GM04503 (cell line): Measurements from ENCODE around the gene EPGN.

ENCODE experiments used
- DNase-seq: peaks from one replicate; pipeline ENCODE4 v3.0.0-alpha.2; 2012; ENCODE audit warnings: low read depth

EPGN gene, protein sequence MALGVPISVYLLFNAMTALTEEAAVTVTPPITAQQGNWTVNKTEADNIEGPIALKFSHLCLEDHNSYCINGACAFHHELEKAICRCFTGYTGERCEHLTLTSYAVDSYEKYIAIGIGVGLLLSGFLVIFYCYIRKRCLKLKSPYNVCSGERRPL

GRCh38 chr4:74308215-74308614 is at the start of gene EPGN:
Gene EPGN (plus strand): TSS chr4:74308470. CDS start chr4:74308534, 64 bp downstream.
- DNase-seq, result no peak

DNA sequence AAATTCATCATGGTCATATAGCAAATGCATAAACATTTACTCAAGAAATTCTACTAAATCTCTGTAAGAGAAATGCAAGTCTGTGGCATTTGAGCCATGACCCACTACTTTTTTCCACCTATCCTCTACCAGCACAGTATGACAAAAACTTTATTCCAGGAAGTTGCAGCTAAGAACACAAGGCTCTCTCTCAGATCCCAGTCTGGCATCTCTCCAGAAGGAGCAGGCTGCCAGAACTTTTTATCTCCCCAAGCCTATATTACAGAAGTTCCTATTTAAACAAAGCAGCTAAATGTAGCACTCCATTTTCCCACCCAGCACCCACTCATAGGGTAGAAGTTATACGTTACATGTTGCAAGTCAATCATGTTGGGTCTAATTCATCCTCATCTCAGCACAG is 49.3 kb upstream of the EPGN start:
- DNase-seq, result no peak

- DNase-seq, result no peak
These were observed 48.2 kb upstream of the EPGN start for GRCh38 chr4:74260036-74260435.

GRCh38 chr4:74262522-74262921 is 45.7 kb upstream of the EPGN start:
- DNase-seq, result no peak

GRCh38 chr4:74263551-74263950 is 44.7 kb upstream of the EPGN start:
- DNase-seq, result no peak

DNA sequence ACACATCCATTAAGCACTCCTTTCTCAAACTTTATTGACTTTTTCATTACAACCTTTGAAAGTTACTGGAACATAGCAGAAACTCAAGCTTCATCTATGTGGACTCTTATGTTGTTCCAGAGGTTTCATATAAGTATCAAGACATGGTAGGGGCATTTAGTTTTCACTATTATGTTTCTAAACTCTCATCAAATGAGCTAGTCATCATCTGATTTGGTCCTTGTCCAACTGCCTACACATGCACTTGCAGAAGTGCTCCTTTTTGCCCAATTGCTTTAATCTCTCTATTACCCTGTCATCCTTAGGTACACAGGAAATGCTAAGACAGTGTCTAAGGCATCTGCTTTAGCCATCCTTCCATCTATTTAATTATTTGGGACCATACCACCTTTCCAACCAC is 42.2 kb upstream of the EPGN start:
- DNase-seq, result no peak

DNA sequence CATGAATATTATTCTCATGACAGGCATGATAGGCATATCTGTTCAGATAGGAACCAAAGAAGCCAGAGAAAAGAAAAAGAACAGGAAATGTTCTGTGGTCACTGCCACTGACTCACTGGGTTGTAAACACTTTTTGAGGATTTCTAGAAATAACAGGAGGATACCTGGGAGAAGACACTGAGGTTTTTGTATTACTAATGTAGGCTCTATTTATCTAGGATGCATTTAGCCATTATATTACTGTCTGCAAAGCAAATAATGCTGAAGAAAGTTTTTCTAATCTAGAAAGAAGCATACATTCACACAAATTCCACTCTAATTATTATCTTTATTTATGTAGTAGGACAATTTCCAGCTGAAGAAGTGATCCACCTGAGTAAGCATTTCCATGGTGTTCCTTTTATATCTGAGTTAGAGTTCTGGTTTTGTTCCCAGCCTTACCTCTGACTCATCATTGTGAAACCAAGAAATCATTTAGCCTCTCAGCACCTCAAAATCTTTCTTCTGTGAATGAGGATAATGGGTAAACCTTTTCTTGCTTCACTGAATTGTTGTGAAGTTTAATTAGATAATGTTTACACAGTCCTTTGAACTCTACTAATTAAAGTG is 40.2 kb upstream of the EPGN start:
- peak; percentile 53 for DNase-seq

GRCh38 chr4:74268643-74269042 is 39.6 kb upstream of the EPGN start:
- no peak for DNase-seq

DNA sequence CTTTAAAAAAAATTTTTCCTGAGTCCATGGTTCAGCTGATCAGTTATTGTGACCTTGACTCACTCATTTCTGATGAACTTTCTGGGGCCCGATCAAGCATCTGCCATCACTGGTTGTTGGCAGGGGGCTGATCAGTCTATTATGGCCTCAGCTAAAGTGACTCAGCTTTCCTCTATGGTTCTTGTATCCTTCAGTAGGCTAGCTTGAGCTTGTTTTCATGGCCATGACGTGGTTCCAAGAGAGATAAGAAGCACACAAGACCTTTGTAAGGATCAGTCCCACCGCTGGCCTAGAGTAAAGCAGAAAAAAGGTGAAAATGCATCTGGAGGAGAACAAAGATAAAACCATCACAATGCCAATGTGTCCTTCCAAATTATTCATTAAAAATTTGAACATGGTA is 29.8 kb upstream of the EPGN start:
- no peak for DNase-seq

GRCh38 chr4:74279716-74280115 is 28.6 kb upstream of the EPGN start:
- DNase-seq, result no peak

GRCh38 chr4:74282926-74283325 is 25.3 kb upstream of the EPGN start:
- DNase-seq, result no peak

- peak; percentile 31 for DNase-seq
These were observed 24.7 kb upstream of the EPGN start for GRCh38 chr4:74283614-74284013.

GRCh38 chr4:74284053-74284452 is 24.2 kb upstream of the EPGN start:
- DNase-seq, result peak; percentile 68

GRCh38 chr4:74287164-74287563 is 21.1 kb upstream of the EPGN start:
- DNase-seq, result no peak

DNA sequence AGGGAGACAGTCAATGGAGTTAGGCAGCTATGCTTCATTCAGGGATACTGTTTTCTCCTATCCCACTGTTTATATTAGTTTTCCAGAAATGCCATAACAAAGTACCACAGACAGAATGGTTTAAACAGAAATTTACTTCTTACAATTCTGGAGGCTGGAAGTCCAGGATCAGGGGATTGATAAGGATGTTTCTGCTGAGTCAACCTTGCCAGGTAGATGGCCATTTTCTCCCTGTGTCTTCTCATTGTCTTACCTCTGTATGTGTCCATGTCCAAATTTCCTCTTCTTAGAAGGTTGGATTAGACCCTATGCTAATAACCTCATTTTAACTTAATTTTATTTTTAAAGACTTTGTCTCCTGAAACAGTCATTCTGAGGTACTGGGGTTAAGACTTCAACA is 20.5 kb upstream of the EPGN start:
- DNase-seq, result no peak

DNA sequence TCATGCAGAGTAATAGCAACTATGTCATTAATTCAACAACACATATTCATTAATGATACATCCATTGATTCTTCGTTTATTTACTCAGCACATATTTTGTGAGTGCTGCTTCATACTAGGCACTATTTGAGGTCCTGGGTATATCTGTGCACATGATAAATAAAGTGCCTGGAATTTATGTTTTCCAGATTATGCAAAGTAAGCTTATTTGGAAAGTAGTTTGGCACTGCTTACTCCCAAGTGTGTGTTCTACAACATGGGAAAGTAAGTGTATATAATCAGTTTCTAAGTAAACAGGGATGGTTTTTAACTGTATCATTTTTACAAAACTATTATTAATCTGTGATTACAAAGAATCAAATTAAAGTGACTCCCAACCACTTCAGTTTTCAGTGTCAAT is 16.8 kb upstream of the EPGN start:
- DNase-seq, result no peak

DNA sequence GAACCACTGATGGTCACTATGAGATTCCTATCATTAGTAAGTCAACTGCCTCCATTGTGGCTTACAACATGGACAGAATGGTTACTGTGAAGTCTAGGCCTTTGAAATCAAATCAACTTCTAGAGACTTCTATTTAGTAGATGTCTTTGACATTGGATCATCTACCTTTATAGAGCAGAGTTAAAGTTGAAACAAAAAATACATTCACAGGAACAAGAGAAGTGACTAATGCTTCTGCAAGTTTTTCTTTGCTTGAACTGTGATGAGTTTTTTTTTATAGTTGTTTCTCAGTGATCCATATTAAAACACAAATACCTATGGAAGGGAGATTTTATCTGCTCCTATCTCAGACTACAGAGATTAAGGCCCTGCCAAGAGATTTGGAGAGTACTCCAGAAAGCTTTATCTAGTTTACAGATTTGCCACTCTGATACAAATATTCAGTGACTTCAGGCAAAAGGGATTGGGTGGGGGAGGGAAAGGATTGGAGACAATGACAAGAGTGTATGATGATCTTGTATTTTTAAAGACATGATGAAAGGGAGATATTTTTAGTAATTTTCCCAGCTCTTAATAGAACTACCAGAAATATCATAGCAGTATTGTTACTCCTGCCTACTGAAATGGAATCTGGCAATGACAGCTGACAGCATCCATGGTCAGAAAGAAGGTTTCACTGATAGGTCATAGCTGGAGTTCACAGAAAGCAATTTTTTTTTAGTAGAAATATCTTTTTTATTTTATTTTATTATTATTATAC is 16.0 kb upstream of the EPGN start:
- DNase-seq, result no peak

DNA sequence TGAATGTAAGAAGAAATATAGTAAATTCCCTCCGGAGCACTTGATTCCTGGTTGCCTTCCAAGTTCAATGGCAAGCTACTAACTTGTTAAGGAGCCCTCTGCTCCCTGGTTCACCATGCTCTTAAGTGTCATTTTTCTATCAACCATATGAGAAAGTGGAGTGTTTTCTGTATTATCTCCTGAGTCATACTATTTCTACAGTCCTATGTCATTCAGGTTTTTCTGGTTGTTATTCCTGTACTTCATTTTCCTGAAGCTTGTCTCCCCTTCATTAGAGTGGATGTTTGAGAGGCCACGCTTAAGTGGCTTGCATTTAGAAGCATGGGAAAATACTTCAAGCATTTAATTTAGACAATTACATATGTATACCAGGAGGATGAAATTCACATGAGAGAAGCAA is 14.7 kb upstream of the EPGN start:
- DNase-seq, result no peak

DNA sequence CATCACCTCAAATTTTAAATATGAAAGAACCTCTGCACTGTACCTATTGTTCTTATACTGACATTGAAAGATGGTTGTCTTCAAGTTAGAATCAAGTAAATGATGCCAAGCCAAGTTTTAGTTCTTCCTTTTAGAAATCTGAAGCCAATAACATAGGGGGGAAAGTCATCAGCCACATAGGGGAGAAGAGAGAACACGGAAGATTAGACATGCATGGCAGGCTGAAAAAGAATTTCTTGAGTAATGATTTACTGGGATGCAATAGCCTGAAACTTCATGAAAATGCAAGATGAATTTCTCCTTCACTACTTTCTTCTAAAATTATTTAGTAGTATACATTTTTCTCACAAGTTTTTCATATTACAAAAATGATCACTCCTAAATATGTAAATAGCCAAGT is 13.6 kb upstream of the EPGN start:
- no peak for DNase-seq

- DNase-seq, result no peak
These were observed 10.7 kb upstream of the EPGN start for GRCh38 chr4:74297539-74297938.

DNA sequence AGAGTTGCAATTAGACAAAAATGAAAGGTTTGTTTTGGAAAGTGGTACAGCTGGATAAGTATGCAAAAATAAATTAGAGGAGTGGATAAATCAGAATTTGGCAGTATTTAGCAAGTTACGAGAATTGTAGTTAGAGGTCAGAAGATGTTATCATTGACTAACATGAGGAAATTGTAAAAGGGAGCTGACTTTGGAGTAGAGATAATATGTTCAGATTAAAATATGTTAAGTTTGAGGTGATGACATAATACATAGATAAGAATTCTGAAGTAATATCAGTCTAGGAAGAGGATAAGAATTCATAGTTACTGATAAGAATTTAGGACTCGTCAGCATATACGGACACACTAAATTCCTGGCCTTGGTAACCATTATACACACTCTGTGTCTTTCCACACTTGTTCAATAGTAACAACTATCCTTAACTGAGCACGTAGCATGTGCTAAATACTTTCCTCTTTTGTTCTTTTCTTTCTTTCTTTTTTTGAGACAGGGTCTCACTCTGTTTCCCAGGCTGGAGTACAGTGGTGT is 4.1 kb upstream of the EPGN start:
- no peak for DNase-seq

GRCh38 chr4:74305000-74305399 is 3.3 kb upstream of the EPGN start:
- DNase-seq, result no peak

DNA sequence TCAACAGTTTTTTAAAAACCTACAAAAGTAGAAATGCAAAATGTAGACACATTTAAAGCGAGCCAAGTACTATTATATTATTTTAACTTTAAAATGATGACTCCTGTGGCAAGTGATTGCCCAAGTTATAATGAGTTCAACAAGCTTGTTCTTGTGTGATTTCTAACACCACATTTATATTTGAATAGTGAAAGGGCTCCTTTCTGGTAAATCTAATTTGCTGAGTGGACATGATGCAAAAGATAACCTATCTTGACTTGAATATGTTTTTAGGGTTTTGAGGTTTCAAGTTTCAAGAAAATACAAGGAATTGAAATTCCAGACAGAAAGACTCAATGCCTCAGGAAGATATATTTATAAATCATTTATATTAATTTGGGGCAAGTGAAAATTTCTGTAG is 1.1 kb upstream of the EPGN start:
- no peak for DNase-seq
